COLO829 (cell line): ENCODE data around the gene PIBF1.
A peak's percentile ranks its signal among the peaks of the same experiment; 100 is the strongest.
"Not testable (repeated sequence)": the region's sequence is repeated elsewhere in the genome, so short reads cannot be mapped to it uniquely, and the experiment has no call there.

Experiments used
- DNase-seq: peaks from one replicate; pipeline ENCODE4 v3.0.0; 2012; ENCODE audit warnings: low spot score

PIBF1 gene

GRCh38 chr13:72908416-72908815 is 126.5 kb downstream of the PIBF1 start:
- no peak for DNase-seq

DNA sequence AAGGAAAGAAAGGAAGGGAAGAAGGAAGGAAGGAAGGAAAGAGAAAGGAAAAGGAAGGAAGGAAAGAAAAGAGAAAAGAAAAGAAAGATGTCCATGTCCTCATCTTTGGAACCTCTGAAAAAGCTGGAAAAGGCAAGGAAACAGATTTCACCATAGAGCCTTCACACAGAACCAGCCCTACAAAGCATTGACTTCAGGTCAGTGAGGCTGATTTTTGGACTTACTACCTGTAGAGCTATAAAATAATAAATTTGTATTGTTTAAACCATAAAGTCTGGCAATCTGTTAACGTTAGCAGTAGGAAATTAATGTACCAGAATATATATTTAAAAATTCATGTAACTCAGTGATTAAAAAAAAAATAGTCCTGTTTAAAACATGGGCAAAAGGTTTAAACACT is 130.0 kb downstream of the PIBF1 start:
- DNase-seq = no peak

- no peak for DNase-seq
Measured at GRCh38 chr13:72920097-72920496, 138.2 kb downstream of the PIBF1 start.

DNA sequence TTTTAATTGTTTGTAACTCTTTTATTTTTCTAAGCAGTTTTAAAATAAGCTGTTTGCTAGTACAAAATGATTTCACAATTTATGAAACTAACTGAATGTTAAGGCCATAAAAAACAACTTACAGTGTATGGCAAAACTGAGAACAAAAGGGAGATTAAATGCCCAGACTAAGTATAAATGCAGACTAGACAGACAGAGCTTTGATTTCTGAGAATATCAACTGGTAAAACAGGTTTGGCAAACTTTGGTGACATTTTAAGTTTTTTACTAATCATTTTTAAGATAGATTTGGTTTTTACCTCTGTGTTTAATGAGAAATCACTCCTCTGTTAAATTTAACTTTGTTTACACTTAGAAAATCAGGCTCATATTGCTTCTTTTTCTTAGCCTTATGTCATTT is 149.4 kb downstream of the PIBF1 start:
- no peak for DNase-seq

- DNase-seq = no peak
Measured at GRCh38 chr13:72932250-72932649, 150.3 kb downstream of the PIBF1 start.

GRCh38 chr13:72946267-72946666 is 164.3 kb downstream of the PIBF1 start:
- not testable (repeated sequence) for DNase-seq

DNA sequence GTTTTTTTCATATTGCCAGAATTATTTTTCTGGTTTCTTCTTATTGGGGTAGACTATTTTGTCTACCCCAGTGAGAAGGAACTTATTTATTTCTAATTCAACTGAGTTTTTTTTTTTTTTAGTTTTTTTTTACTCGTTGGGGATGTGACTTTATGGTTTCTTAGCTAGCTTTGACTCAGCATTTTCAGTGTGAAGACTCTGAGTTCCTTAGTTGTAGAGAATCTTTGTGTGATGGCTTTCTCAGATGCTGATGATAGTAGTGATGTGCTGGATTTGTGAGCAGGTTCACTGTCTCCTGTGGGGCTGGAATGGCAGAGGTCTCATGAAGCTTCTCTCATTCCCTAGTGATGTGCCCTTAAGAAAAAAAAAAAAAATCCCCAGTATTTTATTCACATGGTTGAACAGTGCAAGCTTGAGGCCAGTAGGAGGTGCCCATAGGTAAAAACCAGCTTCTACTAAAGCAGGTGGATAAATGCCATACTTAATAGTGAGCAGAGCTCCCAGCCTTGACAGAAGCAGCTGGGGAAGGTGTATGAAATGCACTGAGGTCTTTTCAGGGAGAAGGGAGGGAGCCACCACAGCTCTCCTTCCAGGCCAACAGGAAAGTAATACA is 170.7 kb downstream of the PIBF1 start:
- no peak for DNase-seq

DNA sequence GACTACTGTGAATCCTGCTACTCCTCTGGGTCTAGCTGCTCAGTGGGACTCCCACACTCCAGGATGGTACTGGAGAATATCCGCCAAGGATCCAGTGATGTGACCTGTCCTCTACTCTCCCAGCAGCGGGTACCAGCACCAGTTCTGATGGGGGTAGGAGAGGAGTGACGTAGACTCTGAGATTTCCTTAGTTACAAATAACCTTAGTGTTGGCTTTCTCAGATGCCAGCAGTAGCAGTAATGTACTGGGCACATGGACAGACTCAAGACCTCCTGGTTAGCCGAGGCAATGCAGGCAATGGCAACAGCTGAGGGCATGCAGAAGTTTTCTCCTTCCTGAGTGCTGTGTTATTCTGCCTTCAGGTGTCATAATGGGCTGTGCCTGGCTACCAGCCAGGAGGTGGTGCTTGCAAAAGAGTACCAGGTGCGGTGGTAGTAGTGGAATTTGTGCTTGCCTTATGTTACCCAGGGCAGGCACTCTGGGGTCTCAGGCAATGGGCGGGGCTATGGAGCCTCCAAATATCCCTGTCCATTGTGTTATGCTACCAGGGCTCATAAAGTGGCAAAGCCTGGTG is 171.5 kb downstream of the PIBF1 start:
- DNase-seq = no peak

DNA sequence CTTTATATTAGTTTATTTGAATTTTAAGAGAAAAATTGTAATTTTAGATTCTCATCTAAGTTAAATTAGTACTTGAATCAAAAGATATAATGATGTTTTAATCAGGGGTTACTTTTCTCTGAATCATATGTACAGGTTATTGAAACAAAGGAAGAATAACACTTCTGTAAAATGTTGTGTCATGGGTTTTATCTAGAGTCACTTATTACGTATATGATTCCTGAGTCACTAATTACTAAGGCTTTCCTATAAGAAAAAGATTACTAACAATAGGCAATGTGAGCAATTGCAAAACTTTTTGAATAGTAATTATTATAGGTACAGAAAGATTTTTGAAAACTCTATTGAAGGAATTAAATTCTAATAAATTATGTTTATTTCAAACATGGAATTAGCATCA is 177.7 kb downstream of the PIBF1 start:
- DNase-seq = no peak

- no peak for DNase-seq
Measured at GRCh38 chr13:72960114-72960513, 178.2 kb downstream of the PIBF1 start.

DNA sequence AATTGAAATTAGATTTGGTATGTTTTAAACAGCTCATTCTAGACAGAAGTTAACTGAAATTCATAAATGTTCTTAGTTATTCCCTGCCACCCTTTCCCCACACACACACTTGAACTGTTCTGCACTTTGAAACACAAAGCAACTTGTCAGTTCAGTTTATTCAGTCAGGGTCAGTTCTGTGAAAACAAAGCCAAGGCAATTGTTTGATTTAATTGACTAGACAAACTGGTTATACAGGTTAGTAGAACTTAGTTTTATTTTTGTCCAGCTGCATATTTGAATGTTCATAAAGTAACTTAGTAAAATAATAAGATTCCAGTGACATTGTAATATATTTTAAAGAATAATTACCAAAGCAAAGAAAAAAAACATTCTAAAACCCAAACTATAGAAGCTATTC is 178.6 kb downstream of the PIBF1 start:
- no peak for DNase-seq

DNA sequence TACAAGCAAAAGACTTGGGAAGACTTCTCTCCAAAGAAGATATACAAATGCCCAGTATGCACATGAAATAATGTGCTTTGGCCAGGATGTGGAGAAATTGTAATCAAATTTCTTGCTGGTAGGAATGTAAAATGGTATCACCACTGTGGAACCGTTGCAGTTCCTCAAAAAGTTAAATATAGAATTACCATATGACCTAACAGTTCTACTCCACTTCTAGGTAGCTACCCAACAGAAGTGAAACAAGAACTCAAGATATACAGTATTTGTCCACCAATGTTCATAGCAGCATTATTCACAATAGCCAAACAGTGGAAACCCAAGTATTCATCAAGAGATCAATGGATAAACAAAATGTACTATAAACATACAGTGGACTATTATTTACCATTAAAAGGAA is 181.8 kb downstream of the PIBF1 start:
- DNase-seq = no peak

- DNase-seq = no peak
Measured at GRCh38 chr13:72970301-72970880, 188.5 kb downstream of the PIBF1 start.

DNA sequence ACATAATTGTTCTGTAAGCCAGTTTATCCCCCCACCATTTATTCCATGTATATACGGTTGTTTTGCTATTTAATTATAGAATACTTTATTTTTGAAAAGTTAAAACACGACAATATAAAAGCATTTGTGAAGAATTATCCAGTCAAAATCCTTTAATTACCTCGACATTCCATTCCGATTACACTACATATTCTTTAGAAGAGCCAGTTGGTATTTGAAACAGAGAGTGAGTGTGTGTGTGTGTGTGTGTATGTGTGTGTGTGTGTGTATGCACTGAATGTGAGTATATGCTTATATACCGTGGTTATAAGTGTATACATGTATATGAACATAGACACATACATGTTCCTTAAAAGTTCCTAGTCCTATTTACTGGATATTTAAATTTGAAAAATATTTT is 189.0 kb downstream of the PIBF1 start:
- no peak for DNase-seq

- no peak for DNase-seq
Measured at GRCh38 chr13:72973234-72973633, 191.3 kb downstream of the PIBF1 start.

GRCh38 chr13:72983085-72983768 is 201.3 kb downstream of the PIBF1 start:
- no peak for DNase-seq

GRCh38 chr13:72985610-72986009 is 203.7 kb downstream of the PIBF1 start:
- DNase-seq = no peak

GRCh38 chr13:72986197-72986596 is 204.3 kb downstream of the PIBF1 start:
- no peak for DNase-seq

GRCh38 chr13:72990953-72991352 is 209.0 kb downstream of the PIBF1 start:
- no peak for DNase-seq

DNA sequence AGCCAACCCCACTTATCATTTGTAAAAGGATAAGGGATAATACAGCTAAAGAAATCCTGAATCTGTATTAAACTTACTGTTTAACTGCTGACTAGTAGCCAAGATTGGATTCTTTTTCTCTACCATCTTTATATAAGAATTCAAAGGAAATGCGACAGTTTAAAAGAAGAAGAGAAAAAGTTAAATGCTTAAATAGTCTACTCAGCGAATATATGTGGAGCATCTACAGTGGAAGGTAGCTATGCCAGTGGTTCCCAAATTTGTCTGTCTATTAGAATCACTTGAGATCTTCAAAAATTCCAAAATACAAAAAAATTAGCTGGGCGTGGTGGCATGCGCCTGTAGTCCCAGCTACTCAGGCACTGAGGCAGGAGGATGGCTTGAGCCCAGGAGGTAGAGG is 216.1 kb downstream of the PIBF1 start:
- no peak for DNase-seq

DNA sequence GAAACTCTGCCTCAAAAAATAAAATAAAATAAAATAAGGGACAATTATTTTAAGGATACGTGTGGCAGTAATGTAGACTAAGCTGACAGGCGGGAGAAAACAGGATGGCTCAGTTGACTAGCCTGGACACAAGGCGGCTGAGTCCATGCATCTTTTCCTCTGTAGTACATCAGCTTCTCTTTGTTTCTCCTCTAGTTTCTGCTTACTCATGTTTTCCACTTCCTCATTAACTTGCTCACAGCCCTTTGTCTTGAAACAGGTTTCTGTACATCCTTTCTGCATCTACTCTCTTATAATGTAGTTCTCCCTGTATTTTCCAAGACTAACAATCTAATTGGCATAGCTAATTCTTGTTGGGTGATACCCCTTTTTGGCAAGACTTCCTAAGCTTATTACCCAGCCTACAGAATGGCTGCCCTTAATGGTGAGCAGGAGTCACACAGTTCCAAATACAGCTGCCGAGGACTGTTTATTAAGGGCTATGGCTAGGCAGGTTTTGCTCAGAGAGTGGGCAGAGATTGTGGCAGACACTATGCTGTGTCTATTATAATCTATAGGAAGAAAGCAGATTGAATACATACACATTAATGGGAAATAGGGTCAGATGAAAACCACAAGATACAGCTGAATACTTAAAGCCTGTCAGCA is 218.2 kb downstream of the PIBF1 start:
- peak; percentile 3 for DNase-seq

DNA sequence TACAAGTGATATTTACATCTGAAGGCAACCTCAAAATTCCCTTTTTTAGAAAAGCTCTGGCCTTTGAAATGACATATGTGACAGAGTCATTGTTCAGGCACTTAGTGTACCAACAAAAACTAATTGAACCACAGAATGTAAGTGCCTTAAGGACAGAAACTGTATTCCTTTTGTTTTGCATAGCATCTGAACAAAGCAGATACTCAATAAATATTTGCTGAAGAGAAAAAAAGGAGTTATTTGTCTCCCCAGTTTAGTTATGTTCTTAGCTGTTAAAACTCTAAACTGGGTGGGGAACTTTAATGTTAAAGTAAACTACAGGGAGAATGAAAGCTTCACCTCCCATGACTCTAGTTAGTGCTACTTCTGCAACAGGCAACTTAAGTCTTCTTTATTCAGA is 220.0 kb downstream of the PIBF1 start:
- no peak for DNase-seq

DNA sequence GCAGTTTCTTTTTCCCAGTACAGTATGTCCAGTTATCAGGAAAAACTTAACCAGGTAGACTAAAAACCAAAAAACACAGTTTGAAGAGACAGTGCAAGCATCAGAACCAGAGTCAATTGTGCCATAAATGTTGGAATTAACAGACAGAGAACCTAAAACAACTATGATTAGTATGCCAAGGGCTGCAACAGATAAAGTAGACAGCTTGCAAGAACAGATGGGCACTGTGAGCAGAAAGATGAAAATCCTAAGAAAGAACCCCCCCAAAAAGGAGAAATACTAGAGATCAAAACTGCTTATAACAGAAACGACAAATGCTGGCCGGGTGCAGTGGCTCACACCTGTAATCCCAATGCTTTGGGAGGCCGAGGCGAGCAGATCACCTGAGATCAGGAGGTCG is 229.8 kb downstream of the PIBF1 start:
- no peak for DNase-seq
